K562 (cell line): Measurements from ENCODE around the gene WWOX. TPM values are rescaled to one million over a fixed set of nuclear protein-coding genes. Genes with fewer than 3 reads are reported as not detected.

Experiments used
- ATAC-seq: fragments of 200-7000 bp; cut with Tn5 transposase; 3 replicates; pipeline ENCODE4 v1.9.1; 2020; ENCODE audit warnings: moderate library complexity
- BruUV-seq: library from RNA; stranded (reverse); fragments of 400-500 nt; replicated peaks from 2 replicates; lab custom pipeline; 2021; lab: Mats Ljungman, UMichigan
- CTCF ChIA-PET: fragments of 300-600 bp; formaldehyde crosslinking; extraction: SDS; loops from one replicate; lab custom pipeline; 2021; ENCODE audit warnings: low intra/inter-chr PET ratio; lab: Yijun Ruan, JAX
- POLR2A ChIA-PET: fragments of 300-600, 350-650 bp; sonication (Branson Sonifier 250); formaldehyde crosslinking; extraction: SDS; loops from one replicate; lab custom pipeline; 2021; ENCODE audit warnings: antibody characterized with exemption, inconsistent platforms; lab: Yijun Ruan, JAX
- DNase-seq, 4 experiments: peaks; one replicate each; pipeline versions ENCODE4 v3.0.0 to v3.0.0-alpha.2; 2011 to 2018; ENCODE audit warnings: low spot score in 3 of 4, mixed read lengths in 3 of 4; ENCODE audit errors: extremely low read depth in 1 of 4
- FAIRE-seq: peaks from 2 replicates; lab custom pipeline; 2011; peaks lifted over from hg19 to GRCh38; lab: Jason Lieb, UNC
- H2AFZ ChIP-seq: 2 replicates; pipeline ENCODE4 v1.6.0; 2011; ENCODE audit warnings: low read depth, low read length, control low read depth, inconsistent platforms
- H3K27ac ChIP-seq: fragments of 200-600 bp; 3 replicates; pipeline ENCODE4 v1.8.0; 2011; ENCODE audit warnings: low read depth, mild to moderate bottlenecking, control low read depth, inconsistent platforms, low read length, moderate library complexity, mixed read lengths; ENCODE audit errors: extremely low read depth
- H3K27me3 ChIP-seq, 2 experiments: fragments of 300-600 bp in 1 of 2; 2 replicates in 1 of 2; 3 replicates in 1 of 2; pipeline versions ENCODE4 v1.6.0 to v1.8.0; 2011; ENCODE audit warnings: inconsistent platforms in 2 of 2, low read length in 2 of 2, mild to moderate bottlenecking in 1 of 2, mixed read lengths in 1 of 2, moderate library complexity in 1 of 2; ENCODE audit not compliant: control insufficient read depth in 2 of 2, insufficient read depth in 2 of 2
- H3K36me3 ChIP-seq: fragments of 300-600 bp; 3 replicates; pipeline ENCODE4 v1.8.0; 2011; ENCODE audit warnings: mild to moderate bottlenecking, low read length, inconsistent platforms; ENCODE audit not compliant: control insufficient read depth, insufficient read depth
- H3K4me1 ChIP-seq, 2 experiments: fragments of 200-600 bp in 1 of 2; replicated peaks in 1 of 2; 2 replicates in 1 of 2; 3 replicates in 1 of 2; pipeline versions ENCODE4 v1.5.1 to v1.8.0; 2011; ENCODE audit warnings: inconsistent platforms in 2 of 2, low read length in 2 of 2, mild to moderate bottlenecking in 1 of 2, mixed read lengths in 1 of 2, moderate library complexity in 1 of 2; ENCODE audit not compliant: control insufficient read depth in 2 of 2, insufficient read depth in 2 of 2
- H3K4me2 ChIP-seq: 2 replicates; pipeline ENCODE4 v1.6.1; 2011; ENCODE audit warnings: low read length, control low read depth, inconsistent platforms, mixed read lengths; ENCODE audit not compliant: insufficient read depth
- H3K4me3 ChIP-seq: fragments of 200-600 bp; sonication (generic), shearing (Covaris generic); 2 replicates; pipeline ENCODE4 v1.5.1; 2016; ENCODE audit warnings: control low read depth, inconsistent platforms
- H3K79me2 ChIP-seq: fragments of 200-600 bp; 3 replicates; pipeline ENCODE4 v1.8.0; 2011; ENCODE audit warnings: low read length, inconsistent platforms; ENCODE audit not compliant: control insufficient read depth, insufficient read depth
- H3K9ac ChIP-seq, 2 experiments: 2 replicates each; pipeline versions ENCODE4 v1.6.0 to v1.6.1; 2011; ENCODE audit warnings: low read depth in 2 of 2, low read length in 2 of 2, control low read depth in 1 of 2, inconsistent platforms in 1 of 2, mild to moderate bottlenecking in 1 of 2, mixed read lengths in 1 of 2; ENCODE audit not compliant: insufficient read depth in 1 of 2
- H3K9me1 ChIP-seq: one replicate; pipeline ENCODE4 v1.6.0; 2011; ENCODE audit warnings: inconsistent platforms, mild to moderate bottlenecking, low read length, moderate library complexity; ENCODE audit not compliant: control insufficient read depth, insufficient read depth
- H3K9me3 ChIP-seq: replicated peaks from 2 replicates; pipeline ENCODE4 v1.5.1; 2011; ENCODE audit warnings: low read depth, low read length, inconsistent platforms; ENCODE audit not compliant: control insufficient read depth, insufficient read depth
- H4K20me1 ChIP-seq: replicated peaks from 2 replicates; pipeline ENCODE4 v1.6.1; 2011; ENCODE audit warnings: low read length, inconsistent platforms, mixed read lengths; ENCODE audit not compliant: control insufficient read depth, insufficient read depth
- BCOR ChIP-seq: fragments of 450-650 bp; IDR thresholded peaks from 2 replicates; pipeline ENCODE4 v1.6.1; 2016
- CBFB ChIP-seq: sonication (generic); formaldehyde crosslinking; IDR thresholded peaks from 2 replicates; pipeline ENCODE4 v1.4.0; 2020; ENCODE audit warnings: mild to moderate bottlenecking, missing genetic modification reagents
- CHD1 ChIP-seq: fragments of 200-600 bp; sonication (generic); IDR thresholded peaks from one replicate; pipeline ENCODE4 v1.6.1; 2012; ENCODE audit warnings: mild to moderate bottlenecking, moderate library complexity, low read length, inconsistent platforms
- HBP1 ChIP-seq: fragments of 450-650 bp; formaldehyde crosslinking; IDR thresholded peaks from 2 replicates; pipeline ENCODE4 v1.4.0; 2022; ENCODE audit warnings: missing genetic modification characterization
- HMG20B ChIP-seq: fragments of 250-450 bp; sonication (Bioruptor Pico); IDR thresholded peaks from 2 replicates; pipeline ENCODE4 v1.5.0; 2021; ENCODE audit warnings: mild to moderate bottlenecking
- NBN ChIP-seq: fragments of 450-650 bp; IDR thresholded peaks from 2 replicates; pipeline ENCODE4 v1.6.1; 2016; ENCODE audit warnings: low read depth, mild to moderate bottlenecking
- PML ChIP-seq: IDR thresholded peaks from 2 replicates; pipeline ENCODE4 v1.6.1; 2012; ENCODE audit warnings: low read length, inconsistent platforms
- POLR3A ChIP-seq: IDR thresholded peaks from 2 replicates; pipeline ENCODE4 v1.6.1; 2011; ENCODE audit warnings: borderline replicate concordance, mild to moderate bottlenecking, moderate library complexity; ENCODE audit not compliant: insufficient read length, insufficient read depth; ENCODE audit errors: extremely low read depth
- POLR3G ChIP-seq: IDR thresholded peaks from 2 replicates; pipeline ENCODE4 v1.6.1; 2011; ENCODE audit not compliant: insufficient read length, insufficient replicate concordance; ENCODE audit errors: extremely low read depth
- RBM22 ChIP-seq: fragments of 200-400 bp; formaldehyde crosslinking; IDR thresholded peaks from 2 replicates; pipeline ENCODE4 v1.6.1; 2018; ENCODE audit warnings: low read length, low read depth; ENCODE audit not compliant: poor library complexity, severe bottlenecking
- ZC3H8 ChIP-seq: fragments of 450-650 bp; IDR thresholded peaks from 2 replicates; pipeline ENCODE4 v1.6.1; 2017
- ZNF224 ChIP-seq: sonication (generic); formaldehyde crosslinking; IDR thresholded peaks from 2 replicates; pipeline ENCODE4 v1.8.0; 2022; ENCODE audit warnings: mild to moderate bottlenecking, missing genetic modification reagents
- ZNF24 ChIP-seq: fragments of 450-650 bp; IDR thresholded peaks from 2 replicates; pipeline ENCODE4 v1.6.1; 2016
- ZNF507 ChIP-seq: conservative IDR thresholded peaks from 2 replicates; pipeline ENCODE4 v1.6.1; 2017; ENCODE audit warnings: missing genetic modification characterization, missing compliant biosample characterization
- ZNF57 ChIP-seq: fragments of 450-650 bp; formaldehyde crosslinking; IDR thresholded peaks from 2 replicates; pipeline ENCODE4 v1.4.0; 2020; ENCODE audit warnings: mild to moderate bottlenecking, moderate library complexity
- WGBS: fragments of 100-300 bp; shearing (Covaris generic); methylation state at CpG from one replicate; pipeline ENCODE4 v1.1.6; 2016; ENCODE audit warnings: low coverage, mixed read lengths; ENCODE audit not compliant: insufficient coverage; ENCODE audit errors: missing lambda C conversion rate; 5-methylcytosine and 5-hydroxymethylcytosine counted together
- in situ Hi-C: fragments of 300-500 bp; cut with MboI; formaldehyde crosslinking; loops from 4 replicates; pipeline ENCODE4 v1.15.0; 2018; ENCODE audit warnings: inconsistent platforms, mixed read lengths
- intact Hi-C: fragments of 100-400 bp; cut with micrococcal nuclease; formaldehyde crosslinking; loops from 2 replicates; pipeline ENCODE4 v1.14.2; 2022
- polyA plus RNA-seq, 8 experiments: library from polyadenylated mRNA; depleted of rRNA in 4 of 8; stranded (reverse) in 5 of 8; unstranded in 3 of 8; fragments of >200 nt; fragmentation: Nextera tagmentation in 2 of 8; fragmentation: Illumina TruSeq in 1 of 8; extraction: Ambion mirVana in 2 of 8; extraction: Trizol in 1 of 8; gene quantifications; 2 replicates each; pipeline versions ENCODE4 v1.2.1 to v1.2.3, GENCODE V29; 2011 to 2014; ENCODE audit warnings: inconsistent platforms in 1 of 8, missing spikeins in 1 of 8
- total RNA-seq, 7 experiments: library from RNA; depleted of rRNA in 6 of 7; stranded (reverse); fragments of >200 nt in 6 of 7; fragmentation: Illumina TruSeq in 2 of 7; extraction: Trizol in 2 of 7; gene quantifications; 2 replicates each; pipeline versions ENCODE4 v1.2.1 to v1.2.3, GENCODE V29; 2011 to 2021; ENCODE audit warnings: low replicate concordance in 1 of 7
- TF ChIP-seq, protein P1 (sequence below): sonication (generic); formaldehyde crosslinking; IDR thresholded peaks from 2 replicates; pipeline ENCODE4 v1.8.0; 2022; ENCODE audit warnings: mild to moderate bottlenecking, missing genetic modification reagents

Gene WWOX
- total and polyA plus RNA-seq, 9 of the 15 experiments (the other 6 are each of a cell fraction or from before 2014, with no cell fraction given) = 1.6 to 22.7 (median 8.1) TPM

GRCh38 chr16:78211020-78211599, 111.7 kb downstream of the WWOX start:
- no peak for DNase-seq
- no TSS peak for BruUV-seq
- no peaks in the 10 kb centered on the region for H3K36me3 ChIP-seq
- POLR2A ChIA-PET = no interaction called here
- H3K9me3 ChIP-seq = no peaks in the 10 kb centered on the region
- WGBS = 2% methylated on average over 7 of the region's 7 CpGs
- in situ Hi-C loops = no loop called here
- peaks cover 3 to 17% of the 10 kb centered on the region in 2 experiments; a peak in 3 of 5 replicates for H3K27me3 ChIP-seq
- H3K79me2 ChIP-seq = no peaks in the 10 kb centered on the region
- no peak overlapping the region for H3K4me2 ChIP-seq
- H3K4me3 ChIP-seq = no peak overlapping the region
- CTCF ChIA-PET = no interaction called here
- H3K9me1 ChIP-seq = no peaks in the 10 kb centered on the region
- FAIRE-seq = no peak
- H2AFZ ChIP-seq = no peak overlapping the region
- no peak for ATAC-seq
- no peak for TF ChIP-seq ZNF507 (tag)
- no peak for TF ChIP-seq HBP1 (CRISPR knock-in tag)
- no peak for TF ChIP-seq POLR3G
- intact Hi-C loops = no loop called here
- H4K20me1 ChIP-seq = no peaks in the 10 kb centered on the region
- H3K4me1 ChIP-seq = no peaks in the 10 kb centered on the region
- no peak overlapping the region for H3K9ac ChIP-seq
- H3K27ac ChIP-seq = no peak overlapping the region

DNA sequence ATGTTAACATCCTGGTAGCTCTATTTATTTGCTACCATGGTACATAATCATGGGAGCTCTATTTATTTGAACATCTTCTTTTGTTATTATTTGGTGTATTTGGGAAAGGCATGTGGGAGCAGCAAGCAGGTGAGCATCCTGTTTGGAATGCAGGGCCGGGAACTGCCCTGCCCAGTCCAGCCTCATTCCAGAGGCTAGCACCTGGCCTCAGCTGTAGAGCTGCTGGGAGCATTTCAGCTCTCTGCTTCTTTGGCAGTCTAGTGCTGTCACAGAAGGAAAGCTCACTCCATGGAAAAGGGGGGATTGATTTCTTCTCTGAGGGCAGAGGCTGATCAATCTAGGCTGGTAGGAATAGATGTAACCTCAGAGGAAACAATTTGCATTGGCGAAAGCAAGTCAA, 112.5 kb downstream of the WWOX start:
- Histone ChIP-seq H3K4me2 (no peak overlapping the region), H3K27ac (no peak overlapping the region), H3K9me3 (no peaks in the 10 kb centered on the region), H3K4me1 (no peaks in the 10 kb centered on the region), H3K9me1 (no peaks in the 10 kb centered on the region), H2AFZ (no peak overlapping the region), H3K27me3 (peaks cover 3 to 17% of the 10 kb centered on the region in 2 experiments; a peak in 3 of 5 replicates), H3K79me2 (no peaks in the 10 kb centered on the region), H4K20me1 (no peaks in the 10 kb centered on the region), H3K36me3 (no peaks in the 10 kb centered on the region), H3K9ac (no peak overlapping the region), H3K4me3 (no peak overlapping the region)
- no peak for FAIRE-seq
- no peak for DNase-seq
- ChIA-PET CTCF (no interaction called here), POLR2A (no interaction called here)
- intact Hi-C loops = no loop called here
- BruUV-seq = no TSS peak
- ATAC-seq = no peak
- in situ Hi-C loops = no loop called here
- WGBS = 7% methylated on average over 2 of the region's 2 CpGs
- TF ChIP-seq NBN = no peak
- TF ChIP-seq ZC3H8 = no peak
- TF ChIP-seq ZNF57 = no peak
- TF ChIP-seq PML = no peak
- no peak for TF ChIP-seq ZNF24
- no peak for TF ChIP-seq ZNF224 (CRISPR knock-in tag)
- no peak for TF ChIP-seq POLR3A
- TF ChIP-seq, protein P1, sequence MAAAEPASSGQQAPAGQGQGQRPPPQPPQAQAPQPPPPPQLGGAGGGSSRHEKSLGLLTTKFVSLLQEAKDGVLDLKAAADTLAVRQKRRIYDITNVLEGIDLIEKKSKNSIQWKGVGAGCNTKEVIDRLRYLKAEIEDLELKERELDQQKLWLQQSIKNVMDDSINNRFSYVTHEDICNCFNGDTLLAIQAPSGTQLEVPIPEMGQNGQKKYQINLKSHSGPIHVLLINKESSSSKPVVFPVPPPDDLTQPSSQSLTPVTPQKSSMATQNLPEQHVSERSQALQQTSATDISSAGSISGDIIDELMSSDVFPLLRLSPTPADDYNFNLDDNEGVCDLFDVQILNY (CRISPR knock-in tag) = no peak
- TF ChIP-seq CBFB = no peak
- TF ChIP-seq BCOR = no peak
- no peak for TF ChIP-seq CHD1
- no peak for TF ChIP-seq RBM22
- TF ChIP-seq HMG20B (CRISPR knock-in tag) = no peak
